ENCODE results near the gene MICAL3.
"Not testable (repeated sequence)": the region's sequence is repeated elsewhere in the genome, so short reads cannot be mapped to it uniquely, and the experiment has no call there.

Gene MICAL3

GRCh38 chr22:18024276-18024939 is at the start of gene MICAL3:
TSS of gene MICAL3 (minus strand) at chr22:18024561. CDS start at chr22:17906812, 117,749 bp downstream.
- DNase-seq: peak; percentile 77

GRCh38 chr22:18073927-18074326 is 49.6 kb upstream of the MICAL3 start:
- not testable (repeated sequence) for DNase-seq

- DNase-seq: no peak
Observed at GRCh38 chr22:18073467-18073866, 49.1 kb upstream of the MICAL3 start.

- no peak for DNase-seq
Observed at GRCh38 chr22:18071968-18072310, 47.6 kb upstream of the MICAL3 start.

- not testable (repeated sequence) for DNase-seq
Observed at GRCh38 chr22:18071307-18071967, 47.1 kb upstream of the MICAL3 start.

- no peak for DNase-seq
Observed at GRCh38 chr22:18070556-18071306, 46.4 kb upstream of the MICAL3 start.

- DNase-seq: no peak
Observed at GRCh38 chr22:18070041-18070440, 45.7 kb upstream of the MICAL3 start.

GRCh38 chr22:18069041-18069440 is 44.7 kb upstream of the MICAL3 start:
- DNase-seq: no peak

GRCh38 chr22:18068381-18068988 is 44.1 kb upstream of the MICAL3 start:
- DNase-seq: peak; percentile 70

GRCh38 chr22:18067548-18068341 is 43.4 kb upstream of the MICAL3 start:
- DNase-seq: no peak

GRCh38 chr22:18067121-18067520 is 42.8 kb upstream of the MICAL3 start:
- DNase-seq: no peak

- DNase-seq: no peak
Observed at GRCh38 chr22:18066181-18066859, 42.0 kb upstream of the MICAL3 start.

GRCh38 chr22:18065256-18065655 is 40.9 kb upstream of the MICAL3 start:
- DNase-seq: no peak

GRCh38 chr22:18064636-18065035 is 40.3 kb upstream of the MICAL3 start:
- no peak for DNase-seq

GRCh38 chr22:18063715-18064114 is 39.4 kb upstream of the MICAL3 start:
- not testable (repeated sequence) for DNase-seq

GRCh38 chr22:18063306-18063705 is 38.9 kb upstream of the MICAL3 start:
- DNase-seq: peak; percentile 99

GRCh38 chr22:18062421-18062820 is 38.1 kb upstream of the MICAL3 start:
- DNase-seq: no peak

- peak; percentile 91 for DNase-seq
Observed at GRCh38 chr22:18060646-18061620, 36.6 kb upstream of the MICAL3 start.

- DNase-seq: no peak
Observed at GRCh38 chr22:18059991-18060390, 35.6 kb upstream of the MICAL3 start.

GRCh38 chr22:18059473-18059872 is 35.1 kb upstream of the MICAL3 start:
- no peak for DNase-seq

- DNase-seq: no peak
Observed at GRCh38 chr22:18059094-18059417, 34.7 kb upstream of the MICAL3 start.

Measured in EL (cell line).